GM23338 (cell line): ENCODE results near the gene OSBPL1A. TPM values are rescaled to one million over a fixed set of nuclear protein-coding genes. Genes with fewer than 3 reads are reported as not detected.

Experiments used
- ATAC-seq: fragments of 200-7000 bp; cut with Tn5 transposase; 3 replicates; pipeline ENCODE4 v1.9.1; 2020
- DNase-seq: peaks from one replicate; pipeline ENCODE4 v3.0.0-alpha.2; 2015; ENCODE audit warnings: low spot score
- H2AFZ ChIP-seq: fragments of 200-600 bp; sonication (generic); 2 replicates; pipeline ENCODE4 v1.8.0; 2016; ENCODE audit warnings: antibody characterized with exemption, mild to moderate bottlenecking, moderate library complexity
- H3F3A ChIP-seq: fragments of 200-600 bp; sonication (generic); replicated peaks from 2 replicates; pipeline ENCODE4 v1.8.0; 2017; ENCODE audit warnings: antibody characterized with exemption, mixed run types, low read depth
- H3K27ac ChIP-seq: fragments of 200-600 bp; sonication (generic); 2 replicates; pipeline ENCODE4 v1.6.1; 2016; ENCODE audit warnings: low read depth
- H3K27me3 ChIP-seq: fragments of 200-600 bp; sonication (generic); 2 replicates; pipeline ENCODE4 v1.8.0; 2016; ENCODE audit warnings: mild to moderate bottlenecking, mixed run types, moderate library complexity; ENCODE audit not compliant: insufficient read depth
- H3K36me3 ChIP-seq: fragments of 200-600 bp; sonication (generic); 2 replicates; pipeline ENCODE4 v1.8.0; 2016; ENCODE audit warnings: mild to moderate bottlenecking; ENCODE audit not compliant: insufficient read depth
- H3K4me1 ChIP-seq: fragments of 200-600 bp; sonication (generic); 2 replicates; pipeline ENCODE4 v1.8.0; 2016; ENCODE audit warnings: mild to moderate bottlenecking, moderate library complexity; ENCODE audit not compliant: insufficient read depth
- H3K4me2 ChIP-seq: fragments of 200-600 bp; sonication (generic); 2 replicates; pipeline ENCODE4 v1.7.1; 2017; ENCODE audit warnings: mixed run types
- H3K4me3 ChIP-seq: fragments of 200-600 bp; sonication (generic); 2 replicates; pipeline ENCODE4 v1.6.1; 2016; ENCODE audit warnings: mixed run types
- H3K79me2 ChIP-seq: fragments of 200-600 bp; sonication (generic); replicated peaks from 2 replicates; pipeline ENCODE4 v1.8.0; 2017; ENCODE audit warnings: mild to moderate bottlenecking; ENCODE audit not compliant: insufficient read depth
- H3K9me2 ChIP-seq: fragments of 200-600 bp; sonication (generic); 2 replicates; pipeline ENCODE4 v1.8.0; 2017; ENCODE audit not compliant: insufficient read depth
- H4K20me1 ChIP-seq: fragments of 200-600 bp; sonication (generic); replicated peaks from 2 replicates; pipeline ENCODE4 v1.8.0; 2017; ENCODE audit warnings: mild to moderate bottlenecking; ENCODE audit not compliant: insufficient read depth
- H3K27ac Mint-ChIP-seq: 2 replicates; pipeline ENCODE4 v1.8.0; 2020; ENCODE audit warnings: inconsistent platforms, mild to moderate bottlenecking, moderate library complexity, mixed read lengths
- H3K27me3 Mint-ChIP-seq: 3 replicates; pipeline ENCODE4 v1.8.0; 2022; ENCODE audit warnings: low read depth, mild to moderate bottlenecking, moderate library complexity, mixed read lengths, inconsistent platforms; ENCODE audit not compliant: insufficient read depth, poor library complexity
- H3K36me3 Mint-ChIP-seq: 3 replicates; pipeline ENCODE4 v1.8.0; 2021; ENCODE audit warnings: low read depth, mild to moderate bottlenecking, inconsistent platforms, moderate library complexity, mixed read lengths
- H3K4me1 Mint-ChIP-seq: 3 replicates; pipeline ENCODE4 v1.8.0; 2020; ENCODE audit warnings: mild to moderate bottlenecking, inconsistent platforms, mixed read lengths
- H3K4me3 Mint-ChIP-seq: 3 replicates; pipeline ENCODE4 v1.8.0; 2021; ENCODE audit warnings: moderate library complexity, mild to moderate bottlenecking, inconsistent platforms, mixed read lengths
- H3K9me3 Mint-ChIP-seq: 3 replicates; pipeline ENCODE4 v1.8.0; 2020; ENCODE audit warnings: moderate library complexity, mild to moderate bottlenecking, inconsistent platforms, mixed read lengths
- CTCF ChIP-seq, 2 experiments: fragments of 200-600 bp in 1 of 2; sonication (generic) in 1 of 2; conservative IDR thresholded peaks; 2 replicates each; pipeline versions ENCODE4 v1.5.1 to v1.6.1; 2016 to 2017; ENCODE audit warnings: antibody characterized with exemption in 2 of 2, low read depth in 2 of 2, mild to moderate bottlenecking in 2 of 2, moderate library complexity in 1 of 2
- ETS1 ChIP-seq: IDR thresholded peaks from 2 replicates; pipeline ENCODE4 v1.6.1; 2016; ENCODE audit warnings: antibody characterized with exemption
- JUNB ChIP-seq: IDR thresholded peaks from one replicate; pipeline ENCODE4 v1.6.1; 2016; ENCODE audit warnings: antibody characterized with exemption; ENCODE audit not compliant: unreplicated experiment
- POLR2AphosphoS5 ChIP-seq: IDR thresholded peaks from 2 replicates; pipeline ENCODE4 v1.6.1; 2016; ENCODE audit warnings: antibody characterized with exemption, low read depth
- REST ChIP-seq: IDR thresholded peaks from one replicate; pipeline ENCODE4 v1.6.1; 2018; ENCODE audit warnings: antibody characterized with exemption; ENCODE audit not compliant: unreplicated experiment
- STAT1 ChIP-seq: IDR thresholded peaks from one replicate; pipeline ENCODE4 v1.6.1; 2016; ENCODE audit warnings: antibody characterized with exemption; ENCODE audit not compliant: unreplicated experiment
- ZNF114 ChIP-seq: fragments of 250-450 bp; sonication (Bioruptor Pico); IDR thresholded peaks from 2 replicates; pipeline ENCODE4 v1.5.0; 2020; ENCODE audit warnings: mild to moderate bottlenecking, moderate library complexity
- ZNF331 ChIP-seq: fragments of 250-450 bp; sonication (Bioruptor Pico); IDR thresholded peaks from 2 replicates; pipeline ENCODE4 v1.5.0; 2020; ENCODE audit warnings: low read depth, mild to moderate bottlenecking, moderate library complexity
- polyA plus RNA-seq: library from polyadenylated mRNA; unstranded; fragments of >200 nt; fragmentation: Nextera tagmentation; extraction: Ambion mirVana; gene quantifications from 2 replicates; pipeline ENCODE4 v1.2.1, GENCODE V29; 2016
- total RNA-seq: library from RNA; depleted of rRNA; stranded (reverse); fragments of >200 nt; shearing (Covaris generic); gene quantifications from 2 replicates; pipeline ENCODE4 v1.2.3, GENCODE V29; 2014

Gene OSBPL1A
- total and polyA plus RNA-seq, 2 experiments from 2014 or later, result 55.6 to 71.4 TPM

- no peak for TF ChIP-seq ETS1
- TF ChIP-seq JUNB, result no peak
- no peak for TF ChIP-seq CTCF (conservative IDR thresholded peaks at IDR 0.05; ENCODE audit: low read depth in 2 of 2)
- TF ChIP-seq STAT1, result no peak
These were observed 267.1 kb downstream of the OSBPL1A start (continued) for GRCh38 chr18:24130494-24130893.

- Mint-ChIP-seq H3K27me3 (peaks cover 2% of the 10 kb centered on the region), H3K9me3 (no peaks in the 10 kb centered on the region), H3K36me3 (peaks cover 6% of the 10 kb centered on the region; the same call in 1 of the 3 replicates), H3K4me1 (no peaks in the 10 kb centered on the region), H3K4me3 (no peak overlapping the region), H3K27ac (no peak overlapping the region)
- ATAC-seq (no peak), DNase-seq (no peak)
- no peaks in the 10 kb centered on the region; the same call in 1 of the 2 replicates for H3K79me2 ChIP-seq
- H2AFZ ChIP-seq, result no peak overlapping the region
- no peak overlapping the region for H3K4me3 ChIP-seq
- no peaks in the 10 kb centered on the region for H3K4me1 ChIP-seq
- no peaks in the 10 kb centered on the region for H3F3A ChIP-seq
- H3K27me3 ChIP-seq, result no peaks in the 10 kb centered on the region
- no peaks in the 10 kb centered on the region for H3K9me2 ChIP-seq
- peaks cover 56% of the 10 kb centered on the region for H3K36me3 ChIP-seq
- no peaks in the 10 kb centered on the region for H4K20me1 ChIP-seq
- H3K27ac ChIP-seq, result no peak overlapping the region
- H3K4me2 ChIP-seq, result no peak overlapping the region
- TF ChIP-seq CTCF (conservative IDR thresholded peaks at IDR 0.05; ENCODE audit: low read depth in 2 of 2) (no peak), JUNB (no peak), ZNF114 (CRISPR knock-in tag) (no peak), REST (no peak), ZNF331 (CRISPR knock-in tag) (no peak), POLR2AphosphoS5 (no peak), ETS1 (no peak)
These were observed 268.9 kb downstream of the OSBPL1A start for GRCh38 chr18:24128700-24129099.
